Measurements from ENCODE around the gene LRIT1.
"Not testable (repeated sequence)": the region's sequence is repeated elsewhere in the genome, so short reads cannot be mapped to it uniquely, and the experiment has no call there.

LRIT1 gene

GRCh38 chr10:84241185-84241790 lies at the start of gene LRIT1:
LRIT1 (minus strand) TSS chr10:84241546; CDS start chr10:84241439, 107 bp downstream.
- DNase-seq: no peak

- DNase-seq: no peak
Measured at GRCh38 chr10:84290235-84290634, 48.9 kb upstream of the LRIT1 start.

- DNase-seq: no peak
Measured at GRCh38 chr10:84289521-84290200, 48.3 kb upstream of the LRIT1 start.

GRCh38 chr10:84288151-84288550 lies 46.8 kb upstream of the LRIT1 start:
- no peak for DNase-seq

- no peak for DNase-seq
Measured at GRCh38 chr10:84286695-84287094, 45.3 kb upstream of the LRIT1 start.

- not testable (repeated sequence) for DNase-seq
Measured at GRCh38 chr10:84279876-84280475, 38.6 kb upstream of the LRIT1 start.

- DNase-seq: no peak
Measured at GRCh38 chr10:84270708-84271107, 29.4 kb upstream of the LRIT1 start.

DNA sequence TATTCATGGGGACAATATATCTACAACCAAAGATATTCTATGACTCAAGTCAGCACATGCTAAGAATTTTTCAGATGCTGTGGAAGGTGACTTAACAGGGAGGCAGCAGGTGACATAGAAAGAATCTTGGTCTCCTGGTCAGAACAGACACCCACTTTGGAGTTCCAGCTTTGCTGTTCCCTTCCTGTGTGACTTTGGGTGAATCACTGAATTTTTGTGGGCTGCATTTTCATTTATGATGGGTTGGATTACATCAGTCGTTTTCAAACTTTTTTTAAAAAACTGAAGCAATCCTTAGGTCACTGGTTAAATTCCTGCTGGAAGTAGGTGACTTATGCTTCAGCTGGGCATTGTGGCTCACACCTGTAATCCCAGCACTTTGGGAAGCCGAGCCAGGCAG lies 28.4 kb upstream of the LRIT1 start:
- no peak for DNase-seq

- no peak for DNase-seq
Measured at GRCh38 chr10:84269162-84269561, 27.8 kb upstream of the LRIT1 start.

DNA sequence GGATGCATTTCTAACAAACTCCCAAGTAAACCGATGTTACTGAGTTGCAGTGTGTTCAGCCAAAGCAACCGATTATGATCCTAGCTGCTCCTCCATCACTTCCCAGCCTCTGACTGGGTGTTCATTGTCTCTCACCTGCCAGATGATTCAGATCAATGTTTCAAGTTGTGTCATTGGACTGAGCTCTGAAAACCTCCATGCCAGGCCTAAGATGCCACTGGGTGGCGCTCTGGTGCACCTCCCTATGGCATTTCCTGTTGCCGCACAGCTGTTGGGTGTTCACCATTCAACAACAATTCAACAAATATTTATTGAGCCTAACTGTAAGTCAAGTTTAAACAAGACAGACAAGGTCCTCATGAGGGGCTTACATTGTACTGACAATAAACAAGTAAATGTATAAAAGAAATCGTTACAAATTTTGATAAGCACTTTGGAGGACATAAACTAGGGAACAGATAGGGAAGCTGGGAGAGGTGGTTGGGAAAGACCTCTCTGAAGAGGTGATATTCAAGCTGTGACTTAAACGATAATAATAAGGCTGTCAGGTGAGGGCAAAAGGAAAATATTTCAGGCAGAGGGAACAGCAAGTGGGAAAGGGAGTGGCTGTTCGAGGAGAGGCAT lies 26.3 kb upstream of the LRIT1 start:
- DNase-seq: peak; percentile 34

- no peak for DNase-seq
Measured at GRCh38 chr10:84265418-84265817, 24.1 kb upstream of the LRIT1 start.

DNA sequence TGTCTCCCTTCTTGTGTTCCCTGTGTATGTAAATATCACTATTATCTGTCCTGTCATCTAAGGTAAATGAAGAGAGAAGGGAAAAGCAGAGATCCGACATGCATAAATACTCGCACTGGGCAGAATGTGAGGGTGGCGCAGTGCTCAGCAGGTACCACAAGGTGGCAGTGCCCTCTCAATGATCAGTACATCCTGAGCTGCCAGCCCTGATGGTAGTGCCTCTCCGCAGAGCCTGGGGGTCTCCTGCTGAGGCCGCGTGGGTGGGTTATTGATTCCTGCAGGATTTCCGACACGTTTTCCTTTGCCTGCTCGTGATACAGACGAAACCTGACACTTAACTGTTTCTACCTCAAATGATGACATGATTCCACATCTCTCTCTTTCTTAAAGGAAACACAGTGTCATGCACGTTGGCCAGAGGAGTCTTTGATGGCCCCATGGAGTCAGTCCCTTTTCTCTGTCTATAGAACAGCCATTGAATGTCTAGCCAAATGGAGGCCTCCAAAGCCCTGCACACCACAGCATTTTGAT lies 23.3 kb upstream of the LRIT1 start:
- peak; percentile 57 for DNase-seq

DNA sequence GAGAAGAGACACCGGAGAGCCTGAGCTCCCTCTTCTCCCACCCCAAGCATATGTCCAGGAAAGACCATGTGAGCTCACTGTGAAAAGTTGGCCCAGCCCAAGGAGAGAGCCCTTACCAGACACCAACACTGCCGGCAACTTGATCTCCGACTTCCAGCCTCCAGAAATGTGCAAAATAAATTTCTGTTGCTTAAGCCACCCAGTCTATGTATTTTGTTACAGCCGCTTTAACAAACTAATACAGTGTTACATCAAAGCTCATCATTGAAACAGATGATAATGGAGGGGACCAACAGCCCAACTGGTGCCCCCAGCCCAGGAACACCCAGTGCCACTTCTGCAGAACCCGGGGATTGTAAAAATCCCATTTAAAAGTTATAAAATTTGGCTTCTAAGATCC lies 22.4 kb upstream of the LRIT1 start:
- no peak for DNase-seq

- no peak for DNase-seq
Measured at GRCh38 chr10:84262190-84262956, 21.0 kb upstream of the LRIT1 start.

- no peak for DNase-seq
Measured at GRCh38 chr10:84261236-84261915, 20.0 kb upstream of the LRIT1 start.

DNA sequence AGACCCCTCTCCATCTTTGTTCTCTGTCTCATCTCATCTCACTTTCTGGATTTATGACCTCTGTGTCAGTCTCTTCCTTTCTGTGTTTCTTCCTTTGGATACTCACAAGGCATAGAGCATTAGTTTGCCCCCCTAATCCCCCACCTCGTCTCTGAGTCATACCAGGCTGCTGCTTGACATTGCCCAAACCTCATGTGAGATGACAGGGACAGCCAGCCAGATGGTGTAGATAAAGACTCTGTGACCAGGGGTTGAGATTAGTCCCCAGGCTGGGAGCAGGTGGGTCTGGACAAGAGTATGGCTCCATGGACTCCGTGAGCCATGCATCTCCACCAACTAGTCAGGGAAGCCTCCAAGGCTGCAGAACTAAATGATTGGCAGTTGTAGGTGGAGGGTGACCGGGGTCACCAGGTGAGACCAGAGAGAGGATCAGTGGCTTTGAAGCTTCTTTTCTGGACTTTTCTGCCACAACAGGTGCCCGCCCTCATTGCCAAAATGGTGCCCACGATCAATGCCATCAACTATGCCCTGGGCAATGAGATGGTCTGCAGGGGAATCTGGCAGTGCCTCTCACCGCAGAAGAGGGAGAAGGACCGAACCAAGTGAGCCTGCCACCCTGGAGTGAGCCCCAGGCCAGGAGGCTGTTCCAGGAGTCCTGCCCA lies 16.8 kb upstream of the LRIT1 start:
- DNase-seq: no peak

GRCh38 chr10:84257343-84258020 lies 16.1 kb upstream of the LRIT1 start:
- DNase-seq: no peak

DNA sequence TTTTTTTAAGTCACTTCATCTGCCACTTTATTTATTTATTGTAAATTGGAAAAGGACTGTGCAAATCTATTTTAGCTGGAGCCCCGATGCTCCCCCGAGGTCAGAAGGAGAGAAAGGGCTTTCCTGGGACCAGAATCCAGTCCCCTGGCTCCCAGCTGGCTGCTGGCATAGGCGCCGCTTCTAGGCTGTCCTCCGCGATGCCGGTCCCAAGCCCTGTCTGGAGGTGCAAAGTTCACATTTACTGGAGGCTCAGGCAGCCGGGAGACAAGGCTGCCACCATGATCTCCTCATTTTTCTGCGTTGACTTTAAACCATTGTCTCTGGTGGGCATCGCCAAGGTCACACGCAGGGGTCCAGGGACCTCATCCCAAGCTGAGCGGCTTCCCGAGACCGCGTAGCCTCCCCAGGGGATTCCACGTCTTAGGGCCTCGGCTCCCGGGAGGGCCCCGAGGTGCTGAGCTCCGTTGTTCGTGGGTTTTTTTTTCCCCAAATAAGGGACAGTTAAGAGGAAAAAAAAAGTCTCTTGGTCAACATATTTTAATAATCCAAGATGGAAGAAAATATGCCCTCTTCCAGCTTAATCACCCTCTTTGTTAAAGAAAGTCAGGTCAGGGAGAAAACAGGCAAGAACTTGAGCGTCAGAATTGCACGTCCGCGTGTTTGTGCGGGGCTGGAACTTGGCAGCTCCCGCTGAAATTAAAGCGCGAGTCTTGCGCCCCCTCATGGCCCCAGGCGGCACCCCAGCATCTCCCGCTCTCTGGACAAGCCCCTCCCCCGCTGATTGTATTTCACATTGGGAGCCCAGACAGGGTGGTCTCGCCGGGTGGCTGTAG lies 15.4 kb upstream of the LRIT1 start:
- no peak for DNase-seq

GRCh38 chr10:84254552-84255478 lies 13.5 kb upstream of the LRIT1 start:
- no peak for DNase-seq
